ENCODE measurements around the gene DPH6. TPM values are rescaled to one million over a fixed set of nuclear protein-coding genes. Genes with fewer than 3 reads are reported as not detected.

Gene DPH6
- polyA plus RNA-seq, 1 experiment: 9.9 TPM

DNA sequence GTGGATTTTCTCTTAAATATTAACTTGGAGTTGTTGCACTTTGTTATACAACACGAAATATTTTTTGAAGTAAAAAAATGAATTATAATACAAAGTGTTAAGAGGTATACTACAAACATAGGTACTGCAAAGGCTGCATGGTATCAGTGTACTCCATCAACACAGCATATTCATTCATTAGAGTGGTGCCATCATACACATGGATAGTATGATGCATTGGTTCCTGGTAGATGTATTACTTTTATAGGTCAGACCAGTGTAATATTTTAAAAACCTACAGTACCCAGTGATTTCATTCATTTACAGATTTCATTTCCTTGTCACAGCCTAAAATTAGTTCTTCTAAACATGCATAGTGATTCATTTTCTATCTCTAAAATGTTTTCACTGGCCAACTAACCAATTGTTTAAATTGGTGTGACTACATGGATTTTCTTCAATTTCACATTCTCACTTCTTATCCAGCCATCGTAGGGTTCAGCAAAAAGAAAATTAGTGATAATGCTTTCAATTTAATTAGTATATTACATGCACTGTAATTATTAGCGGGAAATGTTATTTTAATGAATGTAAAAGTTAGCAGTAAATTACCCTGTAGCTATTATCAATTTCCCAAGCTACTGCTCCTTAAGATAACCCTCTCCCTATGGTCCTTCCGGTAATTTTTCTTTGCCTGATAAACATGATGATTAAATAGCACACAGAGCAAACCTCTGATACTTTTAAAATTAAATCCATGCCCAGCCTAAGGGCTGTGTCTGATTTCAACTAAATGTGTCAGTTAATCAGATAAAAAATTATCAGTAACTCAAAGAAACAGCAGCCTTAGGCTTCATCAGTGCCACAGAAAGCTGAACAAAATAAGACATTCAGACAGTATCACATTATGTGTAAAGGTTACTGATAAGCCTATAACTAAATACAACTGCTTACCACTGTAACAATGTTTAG is 68.4 kb downstream of the DPH6 start:
- Histone ChIP-seq H3K27me3 (ENCODE audit: control insufficient read depth, insufficient read depth, low read length) (no peaks in the 10 kb centered on the region), H3K36me3 (ENCODE audit: control insufficient read depth, insufficient read depth, low read length) (no peaks in the 10 kb centered on the region), H3K4me3 (ENCODE audit: low read depth, low read length) (no peak overlapping the region)
- DNase-seq (ENCODE audit: low read depth): no peak
- TF ChIP-seq, protein P1, sequence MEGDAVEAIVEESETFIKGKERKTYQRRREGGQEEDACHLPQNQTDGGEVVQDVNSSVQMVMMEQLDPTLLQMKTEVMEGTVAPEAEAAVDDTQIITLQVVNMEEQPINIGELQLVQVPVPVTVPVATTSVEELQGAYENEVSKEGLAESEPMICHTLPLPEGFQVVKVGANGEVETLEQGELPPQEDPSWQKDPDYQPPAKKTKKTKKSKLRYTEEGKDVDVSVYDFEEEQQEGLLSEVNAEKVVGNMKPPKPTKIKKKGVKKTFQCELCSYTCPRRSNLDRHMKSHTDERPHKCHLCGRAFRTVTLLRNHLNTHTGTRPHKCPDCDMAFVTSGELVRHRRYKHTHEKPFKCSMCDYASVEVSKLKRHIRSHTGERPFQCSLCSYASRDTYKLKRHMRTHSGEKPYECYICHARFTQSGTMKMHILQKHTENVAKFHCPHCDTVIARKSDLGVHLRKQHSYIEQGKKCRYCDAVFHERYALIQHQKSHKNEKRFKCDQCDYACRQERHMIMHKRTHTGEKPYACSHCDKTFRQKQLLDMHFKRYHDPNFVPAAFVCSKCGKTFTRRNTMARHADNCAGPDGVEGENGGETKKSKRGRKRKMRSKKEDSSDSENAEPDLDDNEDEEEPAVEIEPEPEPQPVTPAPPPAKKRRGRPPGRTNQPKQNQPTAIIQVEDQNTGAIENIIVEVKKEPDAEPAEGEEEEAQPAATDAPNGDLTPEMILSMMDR (IDR thresholded peaks at IDR 0.05; ENCODE audit: insufficient read depth, low read depth, low read length): no peak
- POLR2A ChIA-PET: no interaction called here
- CTCF ChIA-PET: no interaction called here

DNA sequence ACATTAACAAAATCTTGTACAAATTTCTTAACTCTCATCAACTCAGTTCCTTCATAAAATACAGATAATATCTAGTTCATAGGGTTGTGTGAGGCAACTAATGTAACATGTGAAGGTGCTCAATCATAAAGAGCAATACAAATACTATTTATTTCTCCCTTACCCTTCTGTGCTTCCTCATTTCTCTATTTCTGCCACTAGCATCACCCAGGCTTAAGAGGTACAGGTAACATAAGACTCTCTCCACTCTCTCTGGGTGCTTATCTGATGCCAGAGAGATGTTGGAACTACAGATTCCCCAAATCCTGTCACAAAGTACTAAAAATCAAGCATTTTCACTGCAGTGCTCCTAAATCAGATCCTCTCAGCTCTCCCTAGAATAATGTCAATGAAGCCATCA is 74.9 kb downstream of the DPH6 start:
- TF ChIP-seq, protein P1 (IDR thresholded peaks at IDR 0.05; ENCODE audit: insufficient read depth, low read depth, low read length): no peak
- CTCF ChIA-PET: no interaction called here
- Histone ChIP-seq H3K27me3 (ENCODE audit: control insufficient read depth, insufficient read depth, low read length) (no peaks in the 10 kb centered on the region), H3K36me3 (ENCODE audit: control insufficient read depth, insufficient read depth, low read length) (no peaks in the 10 kb centered on the region), H3K4me3 (ENCODE audit: low read depth, low read length) (no peak overlapping the region)
- POLR2A ChIA-PET: no interaction called here
- no peak for DNase-seq (ENCODE audit: low read depth)

DNA sequence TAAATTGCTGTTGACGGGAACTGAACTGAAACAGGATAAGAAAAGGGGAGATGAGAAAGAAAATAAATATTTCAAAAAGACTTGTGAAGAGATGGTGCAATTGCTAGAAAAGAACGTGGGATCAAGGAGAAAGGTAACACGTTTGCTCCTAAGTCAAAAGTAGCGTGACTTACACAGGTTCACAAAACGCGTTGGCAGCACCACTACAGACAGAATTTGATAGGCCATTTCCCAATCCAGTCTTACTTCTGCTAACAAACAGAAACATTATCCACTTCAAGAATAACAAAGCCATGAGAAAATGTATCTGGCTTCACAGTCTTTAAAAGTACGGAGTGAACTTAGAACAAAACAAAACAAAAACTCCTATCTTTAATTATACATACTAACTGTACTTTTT is 75.5 kb downstream of the DPH6 start:
- CTCF ChIA-PET: no interaction called here
- Histone ChIP-seq H3K27me3 (ENCODE audit: control insufficient read depth, insufficient read depth, low read length) (no peaks in the 10 kb centered on the region), H3K4me3 (ENCODE audit: low read depth, low read length) (no peak overlapping the region), H3K36me3 (ENCODE audit: control insufficient read depth, insufficient read depth, low read length) (no peaks in the 10 kb centered on the region)
- no peak for DNase-seq (ENCODE audit: low read depth)
- TF ChIP-seq, protein P1 (IDR thresholded peaks at IDR 0.05; ENCODE audit: insufficient read depth, low read depth, low read length): no peak
- POLR2A ChIA-PET: no interaction called here

DNA sequence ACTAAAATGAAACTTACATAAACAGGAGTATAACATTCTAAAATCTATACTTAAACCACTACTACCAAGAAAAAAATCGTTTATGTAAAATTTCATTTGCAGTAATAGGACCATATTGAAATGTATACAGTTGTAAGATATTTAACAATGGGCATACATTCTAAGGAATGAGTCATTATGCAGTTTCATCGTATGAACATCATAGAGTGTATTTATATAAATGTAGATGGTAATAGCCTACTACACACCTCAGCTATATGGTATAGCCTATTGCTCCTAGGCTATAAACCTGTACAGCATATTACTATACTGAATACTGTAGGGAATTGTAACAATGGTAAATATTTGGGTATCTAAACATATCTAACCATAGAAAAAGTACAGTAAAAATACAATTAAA is 79.5 kb downstream of the DPH6 start:
- Histone ChIP-seq H3K27me3 (ENCODE audit: control insufficient read depth, insufficient read depth, low read length) (no peaks in the 10 kb centered on the region), H3K4me3 (ENCODE audit: low read depth, low read length) (no peak overlapping the region), H3K36me3 (ENCODE audit: control insufficient read depth, insufficient read depth, low read length) (no peaks in the 10 kb centered on the region)
- TF ChIP-seq, protein P1 (IDR thresholded peaks at IDR 0.05; ENCODE audit: insufficient read depth, low read depth, low read length): no peak
- DNase-seq (ENCODE audit: low read depth): no peak
- CTCF ChIA-PET: interaction anchor here (1.0 kb wide), 2 partner anchors 10 to 22 kb away, joined by 3 to 4 read pairs; no protein-coding TSS in a partner anchor
- POLR2A ChIA-PET: no interaction called here

DNA sequence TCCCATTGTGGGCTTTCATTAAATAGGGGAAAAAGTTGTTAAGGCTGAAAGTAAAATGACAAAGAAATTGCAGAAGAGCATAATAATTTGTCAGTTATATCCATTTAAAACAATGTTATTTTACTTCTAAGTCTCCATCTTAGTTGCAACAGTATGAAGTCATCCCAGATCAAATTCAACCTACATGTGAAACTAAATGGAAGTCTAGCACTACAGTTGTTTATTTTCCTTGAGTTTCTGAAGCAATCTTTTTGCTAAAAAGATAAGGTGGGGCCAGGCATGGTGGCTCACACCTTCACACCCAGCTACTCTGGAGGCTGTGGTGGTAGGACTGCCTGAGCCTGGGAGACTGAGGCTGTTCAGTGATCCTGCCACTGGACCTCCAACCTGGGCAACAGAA is 80.2 kb downstream of the DPH6 start:
- ChIA-PET POLR2A (no interaction called here), CTCF (interaction anchor here (1.0 kb wide), 1 partner anchor 21 kb away, joined by 3 read pairs; no protein-coding TSS in a partner anchor)
- Histone ChIP-seq H3K4me3 (ENCODE audit: low read depth, low read length) (no peak overlapping the region), H3K36me3 (ENCODE audit: control insufficient read depth, insufficient read depth, low read length) (no peaks in the 10 kb centered on the region), H3K27me3 (ENCODE audit: control insufficient read depth, insufficient read depth, low read length) (no peaks in the 10 kb centered on the region)
- TF ChIP-seq, protein P1 (IDR thresholded peaks at IDR 0.05; ENCODE audit: insufficient read depth, low read depth, low read length): no peak
- no peak for DNase-seq (ENCODE audit: low read depth)
